ENCODE data around the gene LNPEP.

LNPEP gene

DNA sequence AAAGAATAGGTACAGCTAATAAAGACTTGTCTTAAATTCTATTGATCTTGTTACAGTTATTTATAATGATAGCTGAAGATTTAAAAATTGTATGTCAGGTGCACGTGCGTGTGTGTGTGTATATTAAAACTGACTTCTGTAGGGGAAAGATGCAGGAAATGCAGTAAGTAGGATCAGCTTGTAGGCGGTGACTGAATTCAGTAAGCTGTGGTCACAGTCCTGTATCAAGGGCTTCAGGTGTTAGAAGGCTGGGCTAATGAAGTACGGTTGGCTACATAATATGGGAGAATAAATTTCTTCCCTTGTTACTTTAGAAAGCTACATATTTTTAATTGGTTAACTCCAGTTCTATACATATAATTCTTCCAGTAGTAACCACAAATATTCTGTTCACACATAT lies 54.2 kb downstream of the LNPEP start:
- Histone ChIP-seq H4K8ac (ENCODE audit: low read length) (no peak overlapping the region), H3K4me2 (ENCODE audit: low read length, poor library complexity, severe bottlenecking) (no peak overlapping the region), H3K27me3 (ENCODE audit: control insufficient read depth in 1 of 2, insufficient read depth in 1 of 2, low read length in 2 of 2) (no peaks in the 10 kb centered on the region), H3K14ac (ENCODE audit: low read length in 2 of 2) (no peak overlapping the region), H2BK15ac (ENCODE audit: low read depth, poor library complexity, severe bottlenecking) (no peak overlapping the region), H3K4ac (ENCODE audit: low read depth in 1 of 2, low read length in 2 of 2) (no peak overlapping the region), H3K36me3 (ENCODE audit: control insufficient read depth in 1 of 2, insufficient read depth in 2 of 2, low read depth in 1 of 2, low read length in 2 of 2) (peaks cover 3 to 68% of the 10 kb centered on the region in 2 experiments), H2AFZ (ENCODE audit: low read depth, low read length) (no peak overlapping the region), H2BK5ac (ENCODE audit: low read depth, low read length, poor library complexity, severe bottlenecking) (no peak overlapping the region), H3K9ac (ENCODE audit: low read length) (no peak overlapping the region), H3K4me3 (ENCODE audit: insufficient read depth in 1 of 2, low read depth in 1 of 2, low read length in 2 of 2) (no peak overlapping the region), H2BK12ac (ENCODE audit: low read length in 2 of 2) (no peak overlapping the region), H2BK120ac (ENCODE audit: low read depth, low read length) (no peak overlapping the region), H2AK5ac (ENCODE audit: low read length, severe bottlenecking) (no peak overlapping the region), H3K9me3 (ENCODE audit: control insufficient read depth, low read length) (no peaks in the 10 kb centered on the region), H4K91ac (ENCODE audit: low read length) (no peak overlapping the region), H3K4me1 (ENCODE audit: control insufficient read depth, insufficient read depth, low read depth, low read length) (peaks cover 2% of the 10 kb centered on the region), H3K27ac (ENCODE audit: low read length, poor library complexity, severe bottlenecking) (no peak overlapping the region), H3K18ac (ENCODE audit: low read depth in 1 of 2, low read length in 2 of 2) (no peak overlapping the region), H3K23ac (ENCODE audit: low read length in 2 of 2) (no peak overlapping the region), H3K79me1 (replicated peaks; ENCODE audit: low read length, poor library complexity, severe bottlenecking) (peaks cover 14% of the 10 kb centered on the region)
- over 99% methylated on average over 3 of the region's 4 CpGs for WGBS
- no peak for DNase-seq

DNA sequence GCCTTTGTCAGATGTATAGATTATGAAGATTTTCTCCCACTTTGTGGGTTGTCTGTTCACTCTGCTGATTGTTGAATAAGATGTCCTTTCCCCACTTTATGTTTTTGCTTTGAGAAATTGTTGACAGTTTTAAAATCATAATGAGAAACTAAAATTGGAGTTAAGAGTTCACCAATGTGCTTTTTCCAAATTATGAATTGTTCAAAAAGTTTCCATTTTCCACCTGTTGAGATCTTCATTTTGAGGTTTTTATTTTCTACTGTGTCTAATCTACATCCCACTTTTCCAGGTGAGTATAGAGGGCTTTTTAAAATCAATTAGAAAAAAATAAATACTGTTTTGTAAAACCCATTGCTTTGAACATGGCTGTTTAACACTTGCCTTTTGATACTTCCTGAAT lies 55.8 kb downstream of the LNPEP start:
- DNase-seq: no peak
- no peak overlapping the region for H4K8ac ChIP-seq (ENCODE audit: low read length)
- H3K9ac ChIP-seq (ENCODE audit: low read length): no peak overlapping the region

DNA sequence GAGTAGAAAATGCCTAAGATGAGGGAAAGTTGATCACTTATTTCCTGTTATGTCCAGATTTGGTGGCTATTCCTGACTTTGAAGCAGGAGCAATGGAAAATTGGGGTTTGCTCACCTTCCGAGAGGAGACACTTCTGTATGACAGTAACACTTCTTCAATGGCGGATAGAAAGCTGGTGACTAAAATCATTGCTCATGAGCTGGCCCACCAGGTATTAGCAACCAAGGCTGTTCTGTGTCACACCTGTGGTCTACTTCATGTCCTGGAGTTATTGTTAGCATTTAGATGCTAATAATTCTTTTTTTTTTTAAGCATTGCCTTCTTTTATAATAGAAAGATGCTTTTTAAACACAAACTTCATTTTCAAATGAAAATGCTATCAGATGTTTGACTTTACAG lies 57.9 kb downstream of the LNPEP start:
- H2BK15ac ChIP-seq (ENCODE audit: low read depth, poor library complexity, severe bottlenecking): no peak overlapping the region
- H4K8ac ChIP-seq (ENCODE audit: low read length): no peak overlapping the region
- H3K79me1 ChIP-seq (replicated peaks; ENCODE audit: low read length, poor library complexity, severe bottlenecking): peaks cover 15% of the 10 kb centered on the region
- DNase-seq: no peak
- no peak overlapping the region for H3K18ac ChIP-seq (ENCODE audit: low read depth in 1 of 2, low read length in 2 of 2)
- no peak overlapping the region for H3K4ac ChIP-seq (ENCODE audit: low read depth in 1 of 2, low read length in 2 of 2)
- H2BK12ac ChIP-seq (ENCODE audit: low read length in 2 of 2): no peak overlapping the region
- H3K9ac ChIP-seq (ENCODE audit: low read length): no peak overlapping the region
- no peak overlapping the region for H2AK5ac ChIP-seq (ENCODE audit: low read length, severe bottlenecking)
- H2AFZ ChIP-seq (ENCODE audit: low read depth, low read length): no peak overlapping the region
- H3K4me3 ChIP-seq (ENCODE audit: insufficient read depth in 1 of 2, low read depth in 1 of 2, low read length in 2 of 2): no peak overlapping the region
- peaks cover 3 to 52% of the 10 kb centered on the region in 2 experiments for H3K36me3 ChIP-seq (ENCODE audit: control insufficient read depth in 1 of 2, insufficient read depth in 2 of 2, low read depth in 1 of 2, low read length in 2 of 2)
- 100% methylated on average over 2 of the region's 2 CpGs for WGBS
- no peak overlapping the region for H2BK5ac ChIP-seq (ENCODE audit: low read depth, low read length, poor library complexity, severe bottlenecking)
- no peak overlapping the region for H3K14ac ChIP-seq (ENCODE audit: low read length in 2 of 2)
- no peak overlapping the region for H2BK120ac ChIP-seq (ENCODE audit: low read depth, low read length)
- no peaks in the 10 kb centered on the region for H3K9me3 ChIP-seq (ENCODE audit: control insufficient read depth, low read length)
- H3K23ac ChIP-seq (ENCODE audit: low read length in 2 of 2): no peak overlapping the region
- H3K27ac ChIP-seq (ENCODE audit: low read length, poor library complexity, severe bottlenecking): no peak overlapping the region
- H4K91ac ChIP-seq (ENCODE audit: low read length): no peak overlapping the region
- H3K4me2 ChIP-seq (ENCODE audit: low read length, poor library complexity, severe bottlenecking): no peak overlapping the region
- no peaks in the 10 kb centered on the region for H3K27me3 ChIP-seq (ENCODE audit: control insufficient read depth in 1 of 2, insufficient read depth in 1 of 2, low read length in 2 of 2)
- H3K4me1 ChIP-seq (ENCODE audit: control insufficient read depth, insufficient read depth, low read depth, low read length): no peaks in the 10 kb centered on the region

More for the DNA sequence above, 55.8 kb downstream of the LNPEP start:
- Histone ChIP-seq H2BK5ac (ENCODE audit: low read depth, low read length, poor library complexity, severe bottlenecking) (no peak overlapping the region), H3K18ac (ENCODE audit: low read depth in 1 of 2, low read length in 2 of 2) (no peak overlapping the region), H3K4ac (ENCODE audit: low read depth in 1 of 2, low read length in 2 of 2) (no peak overlapping the region), H3K27ac (ENCODE audit: low read length, poor library complexity, severe bottlenecking) (no peak overlapping the region), H2AK5ac (ENCODE audit: low read length, severe bottlenecking) (no peak overlapping the region), H3K9me3 (ENCODE audit: control insufficient read depth, low read length) (no peaks in the 10 kb centered on the region), H3K4me3 (ENCODE audit: insufficient read depth in 1 of 2, low read depth in 1 of 2, low read length in 2 of 2) (no peak overlapping the region), H2AFZ (ENCODE audit: low read depth, low read length) (no peak overlapping the region), H3K14ac (ENCODE audit: low read length in 2 of 2) (no peak overlapping the region), H3K4me2 (ENCODE audit: low read length, poor library complexity, severe bottlenecking) (no peak overlapping the region), H3K36me3 (ENCODE audit: control insufficient read depth in 1 of 2, insufficient read depth in 2 of 2, low read depth in 1 of 2, low read length in 2 of 2) (peaks cover 3 to 53% of the 10 kb centered on the region in 2 experiments), H2BK120ac (ENCODE audit: low read depth, low read length) (no peak overlapping the region), H3K23ac (ENCODE audit: low read length in 2 of 2) (no peak overlapping the region), H3K4me1 (ENCODE audit: control insufficient read depth, insufficient read depth, low read depth, low read length) (no peaks in the 10 kb centered on the region), H3K27me3 (ENCODE audit: control insufficient read depth in 1 of 2, insufficient read depth in 1 of 2, low read length in 2 of 2) (no peaks in the 10 kb centered on the region), H4K91ac (ENCODE audit: low read length) (no peak overlapping the region), H2BK15ac (ENCODE audit: low read depth, poor library complexity, severe bottlenecking) (no peak overlapping the region), H2BK12ac (ENCODE audit: low read length in 2 of 2) (no peak overlapping the region), H3K79me1 (replicated peaks; ENCODE audit: low read length, poor library complexity, severe bottlenecking) (peaks cover 13% of the 10 kb centered on the region)

DNA sequence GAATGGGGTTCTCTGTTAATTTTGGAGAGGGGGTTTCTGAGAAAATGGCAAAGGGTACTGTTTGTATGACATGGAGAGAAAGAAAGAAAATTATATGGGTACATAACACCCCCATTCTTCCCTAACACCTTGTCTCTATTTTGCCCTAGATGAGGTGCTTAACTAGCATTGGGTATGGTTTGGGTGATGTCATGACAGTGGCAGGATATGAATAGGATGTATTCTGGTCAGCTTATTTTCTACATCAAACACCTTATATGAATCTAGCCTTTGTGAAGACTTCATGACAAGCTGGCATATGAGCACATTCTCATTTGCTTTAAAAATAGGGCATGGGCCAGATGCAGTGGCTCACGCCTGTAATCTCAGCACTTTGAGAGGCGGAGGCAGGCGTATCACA lies 58.6 kb downstream of the LNPEP start:
- H3K4me2 ChIP-seq (ENCODE audit: low read length, poor library complexity, severe bottlenecking): no peak overlapping the region
- no peak overlapping the region for H3K4me3 ChIP-seq (ENCODE audit: insufficient read depth in 1 of 2, low read depth in 1 of 2, low read length in 2 of 2)
- H2BK120ac ChIP-seq (ENCODE audit: low read depth, low read length): no peak overlapping the region
- H3K23ac ChIP-seq (ENCODE audit: low read length in 2 of 2): no peak overlapping the region
- H4K91ac ChIP-seq (ENCODE audit: low read length): no peak overlapping the region
- H3K18ac ChIP-seq (ENCODE audit: low read depth in 1 of 2, low read length in 2 of 2): no peak overlapping the region
- H2AFZ ChIP-seq (ENCODE audit: low read depth, low read length): no peak overlapping the region
- no peak overlapping the region for H2BK5ac ChIP-seq (ENCODE audit: low read depth, low read length, poor library complexity, severe bottlenecking)
- 98% methylated on average over 3 of the region's 3 CpGs for whole genome bisulfite sequencing
- no peaks in the 10 kb centered on the region for H3K4me1 ChIP-seq (ENCODE audit: control insufficient read depth, insufficient read depth, low read depth, low read length)
- H3K4ac ChIP-seq (ENCODE audit: low read depth in 1 of 2, low read length in 2 of 2): no peak overlapping the region
- no peak overlapping the region for H4K8ac ChIP-seq (ENCODE audit: low read length)
- H2BK15ac ChIP-seq (ENCODE audit: low read depth, poor library complexity, severe bottlenecking): no peak overlapping the region
- peaks cover 3 to 55% of the 10 kb centered on the region in 2 experiments for H3K36me3 ChIP-seq (ENCODE audit: control insufficient read depth in 1 of 2, insufficient read depth in 2 of 2, low read depth in 1 of 2, low read length in 2 of 2)
- H3K9ac ChIP-seq (ENCODE audit: low read length): no peak overlapping the region
- no peak for DNase-seq
- H3K79me1 ChIP-seq (replicated peaks; ENCODE audit: low read length, poor library complexity, severe bottlenecking): peaks cover 16% of the 10 kb centered on the region
- no peak overlapping the region for H2AK5ac ChIP-seq (ENCODE audit: low read length, severe bottlenecking)
- no peak overlapping the region for H3K14ac ChIP-seq (ENCODE audit: low read length in 2 of 2)
- no peaks in the 10 kb centered on the region for H3K27me3 ChIP-seq (ENCODE audit: control insufficient read depth in 1 of 2, insufficient read depth in 1 of 2, low read length in 2 of 2)
- H3K27ac ChIP-seq (ENCODE audit: low read length, poor library complexity, severe bottlenecking): no peak overlapping the region
- H2BK12ac ChIP-seq (ENCODE audit: low read length in 2 of 2): no peak overlapping the region
- no peaks in the 10 kb centered on the region for H3K9me3 ChIP-seq (ENCODE audit: control insufficient read depth, low read length)

Measured in mesenchymal stem cell (in vitro differentiated cells and primary cell).